Spleen (tissue), 11 donors: ENCODE data around the gene CUL7. TPM values are rescaled to one million over a fixed set of nuclear protein-coding genes. Genes with fewer than 3 reads are reported as not detected.

Experiments used
- DNase-seq: peaks from one replicate; pipeline ENCODE4 v3.0.0-alpha.2; 2020
- H3K27ac ChIP-seq, 8 donors: fragments of 200-600 bp; sonication (generic) in 7 of 8; 1 replicate in 4 of 8; 2 replicates in 4 of 8; pipeline versions ENCODE4 v1.5.0 to v1.8.0; 2016 to 2021; ENCODE audit warnings: inconsistent platforms in 4 of 8, mild to moderate bottlenecking in 4 of 8, moderate library complexity in 1 of 8
- H3K27me3 ChIP-seq, 7 donors: fragments of 200-600 bp; sonication (generic) in 6 of 7; replicated peaks in 1 of 7; 1 replicate in 4 of 7; 2 replicates in 3 of 7; pipeline versions ENCODE4 v1.5.0 to v1.8.0; 2016 to 2021; ENCODE audit warnings: inconsistent platforms in 3 of 7, mild to moderate bottlenecking in 1 of 7
- H3K36me3 ChIP-seq, 6 donors: fragments of 200-600 bp; sonication (generic) in 5 of 6; 1 replicate in 4 of 6; 2 replicates in 2 of 6; pipeline versions ENCODE4 v1.5.0 to v1.8.0; 2016 to 2021; ENCODE audit warnings: inconsistent platforms in 2 of 6
- H3K4me1 ChIP-seq, 6 donors: fragments of 200-600 bp; sonication (generic) in 5 of 6; 1 replicate in 3 of 6; 2 replicates in 3 of 6; pipeline versions ENCODE4 v1.5.0 to v1.8.0; 2016 to 2021; ENCODE audit warnings: inconsistent platforms in 3 of 6
- H3K4me3 ChIP-seq, 8 donors: fragments of 200-600 bp; sonication (generic) in 7 of 8; 1 replicate in 4 of 8; 2 replicates in 4 of 8; pipeline versions ENCODE4 v1.5.0 to v1.8.0; 2016 to 2021; ENCODE audit warnings: inconsistent platforms in 4 of 8, mild to moderate bottlenecking in 4 of 8, moderate library complexity in 2 of 8
- H3K9me3 ChIP-seq, 8 donors: fragments of 200-600 bp; sonication (generic) in 7 of 8; 1 replicate in 4 of 8; 2 replicates in 4 of 8; pipeline versions ENCODE4 v1.5.0 to v1.8.0; 2016 to 2021; ENCODE audit warnings: inconsistent platforms in 4 of 8
- CTCF ChIP-seq, 11 experiments: fragments of 200-600 bp in 7 of 11; fragments of 450-650 bp in 4 of 11; sonication (generic) in 4 of 11; IDR thresholded peaks in 8 of 11; conservative IDR thresholded peaks in 3 of 11; 1 replicate in 7 of 11; 2 replicates in 4 of 11; pipeline versions ENCODE4 v1.4.0 to v1.8.0; 2016 to 2021; ENCODE audit warnings: antibody characterized with exemption in 11 of 11, inconsistent platforms in 4 of 11, mild to moderate bottlenecking in 1 of 11
- POLR2A ChIP-seq, 3 donors: fragments of 450-650 bp; IDR thresholded peaks; one replicate each; pipeline ENCODE4 v1.5.1; 2017; ENCODE audit warnings: antibody characterized with exemption in 3 of 3, mild to moderate bottlenecking in 1 of 3
- POLR2AphosphoS5 ChIP-seq, 3 donors: sonication (generic); formaldehyde crosslinking; IDR thresholded peaks; one replicate each; pipeline ENCODE4 v1.5.1; 2017; ENCODE audit warnings: antibody characterized with exemption in 3 of 3
- WGBS, 5 donors: extraction: QIAGEN DNeasy Blood & Tissue Kit in 3 of 5; methylation state at CpG; one replicate each; pipeline versions ENCODE4 v1.1.5 to v1.1.7; 2013 to 2018; 5-methylcytosine and 5-hydroxymethylcytosine counted together
- intact Hi-C: fragments of 100-400 bp; cut with DNase I; formaldehyde crosslinking; loops from one replicate; pipeline ENCODE4 v1.15.0; 2023; ENCODE audit warnings: low total_unique reads
- polyA plus RNA-seq, 3 donors: library from polyadenylated mRNA; stranded (reverse); fragments of 200-250 nt; gene quantifications; one replicate each; pipeline ENCODE4 v1.2.1, GENCODE V29; 2013
- total RNA-seq, 7 donors: library from RNA; depleted of rRNA in 3 of 7; stranded (reverse); fragments of >200 nt in 3 of 7; fragmentation: NEBNext Ultra II Directional in 4 of 7; extraction: Animal tissue kit (Norgen Biotek cat#: 25700) in 4 of 7; gene quantifications; one replicate each; pipeline versions ENCODE4 v1.1.0 to v1.2.1, GENCODE V29; 2016 to 2021
- donor health status: healthy with polysubstance abuse.
- donor health status: DM: no; HTN: no; CAD: no; lungs with moderate emphysema.
- donor health status: DM: no; HTN: no; CAD: no.
- donor health status: Bipolar disorder and iron deficiency.
- donor health status: healthy.
- donor health status: DM: no; HTN: no; CAD: no.
- donor health status: DM: yes; HTN: yes; CAD: no.

Gene CUL7
- total and polyA plus RNA-seq, 10 donors: 3.6 to 23.1 (median 13.7) TPM

DNA sequence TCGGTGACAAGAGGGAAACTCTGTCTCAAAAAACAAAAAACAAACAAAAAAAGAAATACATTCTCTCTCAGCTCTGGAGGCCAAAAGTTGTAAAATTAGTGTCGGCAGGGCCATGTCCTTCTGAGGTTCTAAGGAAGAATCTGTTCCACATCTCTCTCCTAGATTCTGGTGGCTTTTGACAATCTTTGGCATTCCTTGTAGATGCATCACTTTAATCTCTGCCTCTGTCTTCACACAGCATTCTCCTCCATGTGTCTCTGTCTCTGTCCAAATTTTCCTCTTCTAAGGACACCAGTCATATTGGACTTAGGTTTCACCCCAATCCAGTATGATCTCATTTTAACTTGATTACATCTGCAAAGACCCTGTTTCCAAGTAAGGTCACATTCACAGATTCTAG lies 60.2 kb downstream of the CUL7 start:
- DNase-seq: no peak
- Histone ChIP-seq H3K9me3 (no peaks in the 10 kb centered on the region), H3K4me3 (no peak overlapping the region), H3K27me3 (no peaks in the 10 kb centered on the region), H3K27ac (no peak overlapping the region), H3K36me3 (peaks cover 0 to 53% (median 11%) of the 10 kb centered on the region in 6 donors), H3K4me1 (peaks cover 0 to 4% (median 0%) of the 10 kb centered on the region in 6 donors)
- intact Hi-C loops: no loop called here
- no peak for TF ChIP-seq POLR2A (IDR thresholded peaks at IDR 0.05)
- no peak for TF ChIP-seq POLR2AphosphoS5 (IDR thresholded peaks at IDR 0.05)
- TF ChIP-seq CTCF (IDR thresholded peaks at IDR 0.05 in 8 of 11, conservative IDR thresholded peaks at IDR 0.05 in 3 of 11): no peak
- WGBS, 5 donors: 86 to 98% (median 92%) methylated on average over 2 of the region's 2 CpGs

DNA sequence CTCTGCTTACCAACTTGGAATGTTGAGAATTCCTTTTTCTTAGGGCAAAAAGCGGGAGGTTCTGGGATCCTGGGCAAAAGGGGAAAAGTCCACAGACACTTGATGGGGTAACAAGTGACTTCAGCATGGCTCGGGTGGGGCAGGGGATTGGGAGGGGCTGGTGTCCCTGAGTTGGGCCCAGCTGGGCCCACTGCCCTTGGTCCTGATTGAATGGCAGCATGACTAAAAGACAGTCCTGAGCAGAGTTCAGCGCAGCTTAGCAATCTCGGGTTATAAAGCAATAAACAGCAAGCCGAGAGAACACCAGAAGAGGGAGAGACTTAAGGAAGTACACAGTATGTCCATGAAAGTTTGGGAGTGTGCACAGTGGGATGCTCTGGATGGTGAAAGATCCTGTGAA lies 63.7 kb downstream of the CUL7 start:
- no peak for TF ChIP-seq POLR2A (IDR thresholded peaks at IDR 0.05)
- TF ChIP-seq CTCF (IDR thresholded peaks at IDR 0.05 in 8 of 11, conservative IDR thresholded peaks at IDR 0.05 in 3 of 11): no peak
- TF ChIP-seq POLR2AphosphoS5 (IDR thresholded peaks at IDR 0.05): no peak
- intact Hi-C loops: no loop called here
- WGBS, 5 donors: 82 to 93% (median 91%) methylated on average over 5 of the region's 5 CpGs

GRCh38 chr6:42988486-42989020 lies 65.1 kb downstream of the CUL7 start:
- no peak for DNase-seq
- H3K4me1 ChIP-seq: peaks cover 22 to 48% (median 36%) of the 10 kb centered on the region in 6 donors
- no peaks in the 10 kb centered on the region for H3K27me3 ChIP-seq
- no peak for TF ChIP-seq POLR2A (IDR thresholded peaks at IDR 0.05)
- no peak for TF ChIP-seq CTCF (IDR thresholded peaks at IDR 0.05 in 8 of 11, conservative IDR thresholded peaks at IDR 0.05 in 3 of 11)
- TF ChIP-seq POLR2AphosphoS5 (IDR thresholded peaks at IDR 0.05): no peak
- intact Hi-C loops: no loop called here
- H3K27ac ChIP-seq: no peak overlapping the region
- H3K36me3 ChIP-seq: peaks cover 0 to 45% (median 11%) of the 10 kb centered on the region in 6 donors
- no peaks in the 10 kb centered on the region for H3K9me3 ChIP-seq
- no peak overlapping the region for H3K4me3 ChIP-seq
- 61 to 100% (median 80%) methylated on average over 1 of the region's 1 CpG for WGBS, 5 donors

More for the DNA sequence above, 63.7 kb downstream of the CUL7 start:
- Histone ChIP-seq H3K36me3 (peaks cover 0 to 53% (median 11%) of the 10 kb centered on the region in 6 donors), H3K4me1 (peaks cover 18 to 40% (median 27%) of the 10 kb centered on the region in 6 donors), H3K4me3 (no peak overlapping the region), H3K27ac (no peak overlapping the region), H3K9me3 (no peaks in the 10 kb centered on the region), H3K27me3 (no peaks in the 10 kb centered on the region)
- DNase-seq: no peak

Other genes with a start within 250 kb of the CUL7 start
- 10 to 100 TPM; 63.4 to 92.4 (median 73.0) TPM for gene RPL7L1, start 174.2 kb downstream of the CUL7 start, total RNA-seq
- gene RPL7L1, start 174.2 kb downstream of the CUL7 start, polyA plus RNA-seq: 10 to 100 TPM; 27.6 to 63.0 (median 33.3) TPM
- 10 to 100 TPM in 1 of 7 donors, 1 to 10 TPM in 6; 3.2 to 15.5 (median 6.4) TPM for gene PTCRA, start 137.8 kb downstream of the CUL7 start, total RNA-seq
- gene PTCRA, start 137.8 kb downstream of the CUL7 start, polyA plus RNA-seq: 1 to 10 TPM; 1.1 to 2.9 (median 2.1) TPM
- gene CNPY3, start 124.4 kb downstream of the CUL7 start, total RNA-seq: 100 to 1,000 TPM in 5 of 7 donors, 10 to 100 TPM in 2; 82.2 to 115 (median 109) TPM
- gene CNPY3, start 124.4 kb downstream of the CUL7 start, polyA plus RNA-seq: 100 to 1,000 TPM in 1 of 3 donors, 10 to 100 TPM in 2; 94.2 to 109 (median 97.9) TPM
- gene GNMT, start 93.1 kb downstream of the CUL7 start, total RNA-seq: 1 to 10 TPM in 6 of 7 donors, under 1 TPM in 1; 0.68 to 3.0 (median 2.0) TPM
- gene GNMT, start 93.1 kb downstream of the CUL7 start, polyA plus RNA-seq: 1 to 10 TPM; 1.2 to 2.3 (median 1.4) TPM
- gene PEX6, start 74.7 kb downstream of the CUL7 start, total RNA-seq: 10 to 100 TPM; 11.1 to 24.3 (median 19.8) TPM
- 10 to 100 TPM; 12.7 to 25.5 (median 16.8) TPM for gene PEX6, start 74.7 kb downstream of the CUL7 start, polyA plus RNA-seq
- 10 to 100 TPM; 23.6 to 40.2 (median 27.7) TPM for gene PPP2R5D, start 69.3 kb downstream of the CUL7 start, total RNA-seq
- gene PPP2R5D, start 69.3 kb downstream of the CUL7 start, polyA plus RNA-seq: 10 to 100 TPM; 15.3 to 18.1 (median 15.6) TPM
- 10 to 100 TPM; 33.3 to 51.4 (median 39.4) TPM for gene MEA1, start 39.9 kb downstream of the CUL7 start, total RNA-seq
- gene MEA1, start 39.9 kb downstream of the CUL7 start, polyA plus RNA-seq: 10 to 100 TPM; 79.2 to 89.4 (median 88.9) TPM
- gene KLHDC3, start 39.6 kb downstream of the CUL7 start, total RNA-seq: 10 to 100 TPM; 37.3 to 89.2 (median 68.7) TPM
- 10 to 100 TPM; 53.0 to 83.2 (median 54.8) TPM for gene KLHDC3, start 39.6 kb downstream of the CUL7 start, polyA plus RNA-seq
- 10 to 100 TPM; 34.9 to 63.4 (median 43.8) TPM for gene RRP36, start 32.2 kb downstream of the CUL7 start, total RNA-seq
- 10 to 100 TPM; 32.0 to 39.5 (median 32.3) TPM for gene RRP36, start 32.2 kb downstream of the CUL7 start, polyA plus RNA-seq
- gene MRPL2, start 5.6 kb upstream of the CUL7 start, total RNA-seq: 10 to 100 TPM; 11.0 to 43.4 (median 31.0) TPM
- gene MRPL2, start 5.6 kb upstream of the CUL7 start, polyA plus RNA-seq: 10 to 100 TPM; 47.9 to 53.9 (median 52.7) TPM
- 10 to 100 TPM; 19.6 to 27.0 (median 21.5) TPM for gene KLC4, start 5.8 kb upstream of the CUL7 start, total RNA-seq
- gene KLC4, start 5.8 kb upstream of the CUL7 start, polyA plus RNA-seq: 10 to 100 TPM; 13.2 to 20.0 (median 19.2) TPM
- 10 to 100 TPM; 20.4 to 66.4 (median 35.1) TPM for gene PTK7, start 22.5 kb upstream of the CUL7 start, total RNA-seq
- gene PTK7, start 22.5 kb upstream of the CUL7 start, polyA plus RNA-seq: 10 to 100 TPM in 1 of 3 donors, 1 to 10 TPM in 2; 6.0 to 13.0 (median 8.7) TPM
- 10 to 100 TPM; 23.5 to 45.6 (median 29.6) TPM for gene SRF, start 117.4 kb upstream of the CUL7 start, total RNA-seq
- 10 to 100 TPM; 11.6 to 25.3 (median 14.3) TPM for gene SRF, start 117.4 kb upstream of the CUL7 start, polyA plus RNA-seq
- gene CUL9, start 128.3 kb upstream of the CUL7 start, total RNA-seq: 10 to 100 TPM; 54.0 to 81.5 (median 68.5) TPM
- 100 to 1,000 TPM in 2 of 3 donors, 10 to 100 TPM in 1; 50.4 to 145 (median 113) TPM for gene CUL9, start 128.3 kb upstream of the CUL7 start, polyA plus RNA-seq
- 10 to 100 TPM; 33.2 to 94.8 (median 54.0) TPM for gene DNPH1, start 175.6 kb upstream of the CUL7 start, total RNA-seq
- 100 to 1,000 TPM; 126 to 201 (median 153) TPM for gene DNPH1, start 175.6 kb upstream of the CUL7 start, polyA plus RNA-seq
- under 1 TPM in 6 of 7 donors, not detected in 1; 0.07 to 0.32 (median 0.11) TPM for gene TTBK1, start 189.6 kb upstream of the CUL7 start, total RNA-seq
- under 1 TPM; 0.05 to 0.19 (median 0.07) TPM for gene TTBK1, start 189.6 kb upstream of the CUL7 start, polyA plus RNA-seq
- gene SLC22A7, start 244.4 kb upstream of the CUL7 start, total RNA-seq: not detected
- not detected for gene SLC22A7, start 244.4 kb upstream of the CUL7 start, polyA plus RNA-seq